ENCODE results near the gene KLHDC3.

Gene KLHDC3

DNA sequence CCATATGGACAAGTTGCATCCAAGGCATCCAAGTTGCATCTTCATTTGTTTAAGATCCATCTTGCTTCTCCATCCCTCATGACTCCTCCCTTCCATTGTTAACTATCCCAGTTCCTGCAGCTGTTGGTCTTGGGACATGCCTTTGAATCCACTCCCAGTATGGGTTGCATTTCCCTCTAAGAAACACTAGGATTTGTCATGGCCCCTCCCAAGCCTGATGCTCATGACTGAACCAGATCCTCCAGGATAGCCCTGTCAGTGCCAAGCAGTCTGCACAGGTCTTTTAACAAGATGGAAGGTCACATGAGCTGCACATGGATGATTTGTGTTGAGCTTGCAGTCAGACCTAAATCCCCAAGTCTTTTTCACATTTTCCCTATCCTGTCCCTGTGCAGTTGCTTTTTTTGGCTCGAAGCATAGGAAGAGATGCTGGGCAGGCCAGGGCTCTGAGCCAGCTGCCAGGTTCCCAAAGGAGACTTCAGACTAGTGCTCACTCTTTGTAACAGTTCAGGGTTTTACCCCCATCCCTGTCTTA lies 25.5 kb upstream of the KLHDC3 start:
- Histone ChIP-seq H4K8ac (ENCODE audit: low read depth, low read length) (no peak overlapping the region), H4K91ac (ENCODE audit: low read depth, low read length, poor library complexity) (no peak overlapping the region), H2BK12ac (ENCODE audit: low read length) (no peak overlapping the region), H2BK5ac (ENCODE audit: low read length) (no peak overlapping the region), H3K79me1 (ENCODE audit: low read depth, low read length) (peaks cover 3% of the 10 kb centered on the region), H2AFZ (ENCODE audit: low read length) (no peak overlapping the region), H3K18ac (ENCODE audit: low read length) (no peak overlapping the region), H3K4ac (ENCODE audit: low read length) (no peak overlapping the region), H3K23ac (ENCODE audit: low read depth, low read length, poor library complexity) (no peak overlapping the region), H3K4me2 (ENCODE audit: insufficient read depth, low read length, poor library complexity, severe bottlenecking) (no peak overlapping the region), H3K4me1 (ENCODE audit: control insufficient read depth in 2 of 2, insufficient read depth in 1 of 2, low read depth in 1 of 2, low read length in 2 of 2) (peaks cover 6% of the 10 kb centered on the region in 2 donors), H3K36me3 (replicated peaks in 1 of 2; ENCODE audit: control insufficient read depth in 2 of 2, insufficient read depth in 2 of 2, low read length in 2 of 2) (peaks cover 11 to 57% of the 10 kb centered on the region in 2 donors), H3K27me3 (ENCODE audit: control insufficient read depth in 3 of 3, insufficient read depth in 3 of 3, low read depth in 1 of 3, low read length in 3 of 3) (no peaks in the 10 kb centered on the region), H2BK120ac (ENCODE audit: low read depth, low read length) (no peak overlapping the region), H2BK15ac (ENCODE audit: low read length) (no peak overlapping the region), H3K14ac (ENCODE audit: low read length) (no peak overlapping the region), H3K9me3 (replicated peaks in 1 of 2; ENCODE audit: control insufficient read depth in 2 of 2, insufficient read depth in 1 of 2, low read depth in 1 of 2, low read length in 2 of 2) (no peaks in the 10 kb centered on the region), H3K9ac (ENCODE audit: low read depth, low read length, poor library complexity) (no peak overlapping the region), H3K27ac (replicated peaks; ENCODE audit: low read length) (no peak overlapping the region), H3K4me3 (ENCODE audit: low read length in 2 of 2) (no peak overlapping the region), H2AK5ac (ENCODE audit: low read depth, low read length) (no peak overlapping the region)
- WGBS, 2 donors (ENCODE audit: extremely low coverage in 2 of 2, insufficient read length in 2 of 2, insufficient replicate concordance in 1 of 2) = no CpG with 5 or more reads among the region's 1 CpG
- no peak for DNase-seq (ENCODE audit: low spot score)

DNA sequence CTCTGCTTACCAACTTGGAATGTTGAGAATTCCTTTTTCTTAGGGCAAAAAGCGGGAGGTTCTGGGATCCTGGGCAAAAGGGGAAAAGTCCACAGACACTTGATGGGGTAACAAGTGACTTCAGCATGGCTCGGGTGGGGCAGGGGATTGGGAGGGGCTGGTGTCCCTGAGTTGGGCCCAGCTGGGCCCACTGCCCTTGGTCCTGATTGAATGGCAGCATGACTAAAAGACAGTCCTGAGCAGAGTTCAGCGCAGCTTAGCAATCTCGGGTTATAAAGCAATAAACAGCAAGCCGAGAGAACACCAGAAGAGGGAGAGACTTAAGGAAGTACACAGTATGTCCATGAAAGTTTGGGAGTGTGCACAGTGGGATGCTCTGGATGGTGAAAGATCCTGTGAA lies 24.1 kb upstream of the KLHDC3 start:
- no CpG with 5 or more reads among the region's 5 CpGs for WGBS, 2 donors (ENCODE audit: extremely low coverage in 2 of 2, insufficient read length in 2 of 2, insufficient replicate concordance in 1 of 2)
- Histone ChIP-seq H2AFZ (ENCODE audit: low read length) (no peak overlapping the region), H3K9ac (ENCODE audit: low read depth, low read length, poor library complexity) (no peak overlapping the region), H3K79me1 (ENCODE audit: low read depth, low read length) (peaks cover 3% of the 10 kb centered on the region), H2BK120ac (ENCODE audit: low read depth, low read length) (no peak overlapping the region), H4K8ac (ENCODE audit: low read depth, low read length) (no peak overlapping the region), H2AK5ac (ENCODE audit: low read depth, low read length) (no peak overlapping the region), H2BK12ac (ENCODE audit: low read length) (no peak overlapping the region), H3K18ac (ENCODE audit: low read length) (no peak overlapping the region), H3K27ac (replicated peaks; ENCODE audit: low read length) (no peak overlapping the region), H3K9me3 (replicated peaks in 1 of 2; ENCODE audit: control insufficient read depth in 2 of 2, insufficient read depth in 1 of 2, low read depth in 1 of 2, low read length in 2 of 2) (no peaks in the 10 kb centered on the region), H3K36me3 (replicated peaks in 1 of 2; ENCODE audit: control insufficient read depth in 2 of 2, insufficient read depth in 2 of 2, low read length in 2 of 2) (peaks cover 11 to 59% of the 10 kb centered on the region in 2 donors), H3K23ac (ENCODE audit: low read depth, low read length, poor library complexity) (no peak overlapping the region), H2BK15ac (ENCODE audit: low read length) (no peak overlapping the region), H3K14ac (ENCODE audit: low read length) (no peak overlapping the region), H4K91ac (ENCODE audit: low read depth, low read length, poor library complexity) (no peak overlapping the region), H3K4me1 (ENCODE audit: control insufficient read depth in 2 of 2, insufficient read depth in 1 of 2, low read depth in 1 of 2, low read length in 2 of 2) (peaks cover 4 to 6% of the 10 kb centered on the region in 2 donors), H3K4me2 (ENCODE audit: insufficient read depth, low read length, poor library complexity, severe bottlenecking) (no peak overlapping the region), H3K27me3 (ENCODE audit: control insufficient read depth in 3 of 3, insufficient read depth in 3 of 3, low read depth in 1 of 3, low read length in 3 of 3) (no peaks in the 10 kb centered on the region), H3K4ac (ENCODE audit: low read length) (no peak overlapping the region), H3K4me3 (ENCODE audit: low read length in 2 of 2) (no peak overlapping the region), H2BK5ac (ENCODE audit: low read length) (no peak overlapping the region)
- no peak for DNase-seq (ENCODE audit: low spot score)

DNA sequence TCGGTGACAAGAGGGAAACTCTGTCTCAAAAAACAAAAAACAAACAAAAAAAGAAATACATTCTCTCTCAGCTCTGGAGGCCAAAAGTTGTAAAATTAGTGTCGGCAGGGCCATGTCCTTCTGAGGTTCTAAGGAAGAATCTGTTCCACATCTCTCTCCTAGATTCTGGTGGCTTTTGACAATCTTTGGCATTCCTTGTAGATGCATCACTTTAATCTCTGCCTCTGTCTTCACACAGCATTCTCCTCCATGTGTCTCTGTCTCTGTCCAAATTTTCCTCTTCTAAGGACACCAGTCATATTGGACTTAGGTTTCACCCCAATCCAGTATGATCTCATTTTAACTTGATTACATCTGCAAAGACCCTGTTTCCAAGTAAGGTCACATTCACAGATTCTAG lies 20.6 kb upstream of the KLHDC3 start:
- Histone ChIP-seq H3K23ac (ENCODE audit: low read depth, low read length, poor library complexity) (no peak overlapping the region), H3K18ac (ENCODE audit: low read length) (no peak overlapping the region), H2AK5ac (ENCODE audit: low read depth, low read length) (no peak overlapping the region), H3K27ac (replicated peaks; ENCODE audit: low read length) (no peak overlapping the region), H2BK12ac (ENCODE audit: low read length) (no peak overlapping the region), H3K4me1 (ENCODE audit: control insufficient read depth in 2 of 2, insufficient read depth in 1 of 2, low read depth in 1 of 2, low read length in 2 of 2) (no peaks in the 10 kb centered on the region), H4K91ac (ENCODE audit: low read depth, low read length, poor library complexity) (no peak overlapping the region), H3K79me1 (ENCODE audit: low read depth, low read length) (no peaks in the 10 kb centered on the region), H2AFZ (ENCODE audit: low read length) (no peak overlapping the region), H3K14ac (ENCODE audit: low read length) (no peak overlapping the region), H3K9me3 (replicated peaks in 1 of 2; ENCODE audit: control insufficient read depth in 2 of 2, insufficient read depth in 1 of 2, low read depth in 1 of 2, low read length in 2 of 2) (no peaks in the 10 kb centered on the region), H3K27me3 (ENCODE audit: control insufficient read depth in 3 of 3, insufficient read depth in 3 of 3, low read depth in 1 of 3, low read length in 3 of 3) (no peaks in the 10 kb centered on the region), H3K9ac (ENCODE audit: low read depth, low read length, poor library complexity) (no peak overlapping the region), H2BK15ac (ENCODE audit: low read length) (no peak overlapping the region), H2BK120ac (ENCODE audit: low read depth, low read length) (no peak overlapping the region), H4K8ac (ENCODE audit: low read depth, low read length) (no peak overlapping the region), H3K4ac (ENCODE audit: low read length) (no peak overlapping the region), H3K4me2 (ENCODE audit: insufficient read depth, low read length, poor library complexity, severe bottlenecking) (no peak overlapping the region), H3K4me3 (ENCODE audit: low read length in 2 of 2) (no peak overlapping the region), H3K36me3 (replicated peaks in 1 of 2; ENCODE audit: control insufficient read depth in 2 of 2, insufficient read depth in 2 of 2, low read length in 2 of 2) (peaks cover 9 to 40% of the 10 kb centered on the region in 2 donors), H2BK5ac (ENCODE audit: low read length) (no peak overlapping the region)
- WGBS, 2 donors (ENCODE audit: extremely low coverage in 2 of 2, insufficient read length in 2 of 2, insufficient replicate concordance in 1 of 2) = no CpG with 5 or more reads among the region's 2 CpGs
- no peak for DNase-seq (ENCODE audit: low spot score)

DNA sequence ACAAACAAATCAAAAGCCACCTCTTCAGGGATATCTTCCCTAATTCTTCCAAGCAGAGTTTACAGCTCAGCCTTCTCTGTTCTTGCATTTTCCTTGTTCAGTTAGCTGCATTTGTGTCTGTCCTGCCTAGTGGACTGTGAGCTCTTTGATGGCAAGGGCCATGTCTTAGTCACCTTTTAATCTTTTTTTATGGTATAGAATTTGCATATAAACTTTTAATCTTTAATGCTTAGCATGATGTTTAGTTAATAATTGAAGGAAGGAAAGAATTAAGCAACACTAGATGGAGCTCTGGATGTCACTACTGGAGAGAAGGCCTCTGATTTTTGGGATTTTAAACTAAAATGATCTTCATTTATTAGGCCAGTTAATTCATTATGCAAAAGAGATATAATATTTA lies 17.5 kb upstream of the KLHDC3 start:
- H3K23ac ChIP-seq (ENCODE audit: low read depth, low read length, poor library complexity) = no peak overlapping the region
- H3K4me2 ChIP-seq (ENCODE audit: insufficient read depth, low read length, poor library complexity, severe bottlenecking) = no peak overlapping the region
- no peak overlapping the region for H2BK12ac ChIP-seq (ENCODE audit: low read length)
- no peak overlapping the region for H3K14ac ChIP-seq (ENCODE audit: low read length)
- H3K9me3 ChIP-seq (replicated peaks in 1 of 2; ENCODE audit: control insufficient read depth in 2 of 2, insufficient read depth in 1 of 2, low read depth in 1 of 2, low read length in 2 of 2) = no peaks in the 10 kb centered on the region
- no peak overlapping the region for H3K4ac ChIP-seq (ENCODE audit: low read length)
- no peak overlapping the region for H2BK120ac ChIP-seq (ENCODE audit: low read depth, low read length)
- H2BK15ac ChIP-seq (ENCODE audit: low read length) = no peak overlapping the region
- no peak overlapping the region for H3K4me3 ChIP-seq (ENCODE audit: low read length in 2 of 2)
- H2AK5ac ChIP-seq (ENCODE audit: low read depth, low read length) = no peak overlapping the region
- no peak overlapping the region for H3K27ac ChIP-seq (replicated peaks; ENCODE audit: low read length)
- DNase-seq (ENCODE audit: low spot score) = no peak
- H2BK5ac ChIP-seq (ENCODE audit: low read length) = no peak overlapping the region
- no peaks in the 10 kb centered on the region for H3K27me3 ChIP-seq (ENCODE audit: control insufficient read depth in 3 of 3, insufficient read depth in 3 of 3, low read depth in 1 of 3, low read length in 3 of 3)
- H3K9ac ChIP-seq (ENCODE audit: low read depth, low read length, poor library complexity) = no peak overlapping the region
- H3K4me1 ChIP-seq (ENCODE audit: control insufficient read depth in 2 of 2, insufficient read depth in 1 of 2, low read depth in 1 of 2, low read length in 2 of 2) = peaks cover 0 to 2% of the 10 kb centered on the region in 2 donors
- no peak overlapping the region for H3K18ac ChIP-seq (ENCODE audit: low read length)
- no peak overlapping the region for H4K91ac ChIP-seq (ENCODE audit: low read depth, low read length, poor library complexity)
- peaks cover 0 to 19% of the 10 kb centered on the region in 2 donors for H3K36me3 ChIP-seq (replicated peaks in 1 of 2; ENCODE audit: control insufficient read depth in 2 of 2, insufficient read depth in 2 of 2, low read length in 2 of 2)
- H2AFZ ChIP-seq (ENCODE audit: low read length) = no peak overlapping the region
- H3K79me1 ChIP-seq (ENCODE audit: low read depth, low read length) = no peaks in the 10 kb centered on the region
- no peak overlapping the region for H4K8ac ChIP-seq (ENCODE audit: low read depth, low read length)

All from neuronal stem cell (in vitro differentiated cells).